Measurements from ENCODE around the gene ACSS2.
A peak's percentile ranks its signal among the peaks of the same experiment; 100 is the strongest.

DNA sequence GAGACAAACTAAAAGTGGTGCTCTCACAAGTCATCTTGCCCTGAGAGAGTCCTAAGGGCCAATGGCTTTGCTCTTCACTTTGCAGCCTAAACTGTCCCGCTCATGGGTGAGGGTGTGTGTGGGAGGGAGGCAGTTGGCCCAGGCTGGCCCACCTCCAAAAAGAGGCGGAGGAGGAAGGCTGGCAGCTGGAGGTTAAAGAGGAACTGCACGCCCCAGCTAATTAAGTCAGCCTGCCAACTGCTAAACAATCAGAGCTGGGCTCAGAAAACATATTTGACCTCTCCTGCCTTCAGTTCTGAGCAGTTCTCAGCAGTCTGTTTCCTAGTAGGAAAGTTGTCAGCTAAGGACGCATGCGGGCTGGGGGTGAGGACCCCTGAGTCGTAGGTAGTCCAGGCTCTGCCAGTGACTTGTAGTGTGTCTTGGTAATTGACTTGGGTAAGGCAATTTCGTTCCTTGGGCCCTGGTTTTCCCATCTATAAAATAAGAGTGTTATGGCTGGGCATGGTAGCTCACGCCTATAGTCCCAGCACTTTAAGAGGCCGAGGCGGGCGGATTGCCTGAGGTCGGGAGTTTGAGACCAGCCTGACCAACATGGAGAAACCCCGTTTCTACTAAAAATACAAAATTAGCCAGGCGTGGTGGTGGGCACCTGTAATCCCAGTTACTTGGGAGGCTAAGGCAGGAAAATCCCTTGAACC is 62.2 kb downstream of the ACSS2 start:
- TF ChIP-seq CTCF (IDR thresholded peaks at IDR 0.05) (no peak), POLR2A (IDR thresholded peaks at IDR 0.05; ENCODE audit: low read depth) (no peak), EP300 (IDR thresholded peaks at IDR 0.05) (no peak), POLR2AphosphoS5 (IDR thresholded peaks at IDR 0.05) (peak in 1 of 2 donors; percentile 12)
